ENCODE results near the gene FAM180A.
A peak's percentile ranks its signal among the peaks of the same experiment; 100 is the strongest.

Gene FAM180A

GRCh38 chr7:135753616-135754413 lies 5.2 kb upstream of the FAM180A start:
- DNase-seq (ENCODE audit: extremely low read depth, low read depth), result no peak
- no peak for TF ChIP-seq CTCF (IDR thresholded peaks at IDR 0.05; ENCODE audit: low read depth, low read length)

GRCh38 chr7:135747366-135747765 lies 1.2 kb downstream of the FAM180A start:
- no peak for TF ChIP-seq CTCF (IDR thresholded peaks at IDR 0.05; ENCODE audit: low read depth, low read length)
- DNase-seq (ENCODE audit: extremely low read depth, low read depth), result no peak

GRCh38 chr7:135745703-135746312 lies 2.8 kb downstream of the FAM180A start:
- no peak for TF ChIP-seq CTCF (IDR thresholded peaks at IDR 0.05; ENCODE audit: low read depth, low read length)
- DNase-seq (ENCODE audit: extremely low read depth, low read depth), result peak; percentile 88

- TF ChIP-seq CTCF (IDR thresholded peaks at IDR 0.05; ENCODE audit: low read depth, low read length), result no peak
- DNase-seq (ENCODE audit: extremely low read depth, low read depth), result no peak
These were observed 3.5 kb downstream of the FAM180A start for GRCh38 chr7:135744938-135745702.

- DNase-seq (ENCODE audit: extremely low read depth, low read depth), result no peak
- TF ChIP-seq CTCF (IDR thresholded peaks at IDR 0.05; ENCODE audit: low read depth, low read length), result no peak
These were observed 4.5 kb downstream of the FAM180A start for GRCh38 chr7:135743907-135744731.

- no peak for TF ChIP-seq CTCF (IDR thresholded peaks at IDR 0.05; ENCODE audit: low read depth, low read length)
- DNase-seq (ENCODE audit: extremely low read depth, low read depth), result no peak
These were observed 6.2 kb downstream of the FAM180A start for GRCh38 chr7:135742371-135742770.
